Upper lobe of right lung (tissue), 1 donor: ENCODE data around the gene AFTPH. TPM values are rescaled to one million over a fixed set of nuclear protein-coding genes. Genes with fewer than 3 reads are reported as not detected.

Source experiments
- ATAC-seq: fragments of 200-7000 bp; cut with Tn5 transposase; one replicate; pipeline ENCODE4 v1.9.1; 2020; ENCODE audit warnings: mild to moderate bottlenecking, moderate library complexity
- DNase-seq: peaks from one replicate; pipeline ENCODE4 v3.0.0-alpha.2; 2020
- H3K27ac ChIP-seq: fragments of 200-600 bp; one replicate; pipeline ENCODE4 v1.8.0; 2022
- H3K27me3 ChIP-seq: fragments of 200-600 bp; one replicate; pipeline ENCODE4 v1.8.0; 2022; ENCODE audit warnings: mild to moderate bottlenecking
- H3K36me3 ChIP-seq: fragments of 200-600 bp; one replicate; pipeline ENCODE4 v1.8.0; 2022
- H3K4me1 ChIP-seq: fragments of 200-600 bp; one replicate; pipeline ENCODE4 v1.8.0; 2022
- H3K4me3 ChIP-seq: fragments of 200-600 bp; one replicate; pipeline ENCODE4 v1.8.0; 2022; ENCODE audit warnings: mild to moderate bottlenecking
- H3K9me3 ChIP-seq: fragments of 200-600 bp; one replicate; pipeline ENCODE4 v1.8.0; 2022
- intact Hi-C: fragments of 100-400 bp; cut with DNase I; formaldehyde crosslinking; loops from one replicate; pipeline ENCODE4 v1.11.0; 2022
- total RNA-seq: library from RNA; stranded (reverse); fragmentation: NEBNext Ultra II Directional; extraction: Animal tissue kit (Norgen Biotek cat#: 25700); gene quantifications from one replicate; pipeline ENCODE4 v1.2.1, GENCODE V29; 2021
- TF ChIP-seq, protein P1 (sequence below): fragments of 200-600 bp; IDR thresholded peaks from one replicate; pipeline ENCODE4 v1.8.0; 2022; ENCODE audit warnings: antibody characterized with exemption
- donor health status: DM: no; HTN: yes; CAD: no; lungs with severe emphysema.

AFTPH gene
- total RNA-seq, 1 donor from 2014 or later: 40.2 TPM

DNA sequence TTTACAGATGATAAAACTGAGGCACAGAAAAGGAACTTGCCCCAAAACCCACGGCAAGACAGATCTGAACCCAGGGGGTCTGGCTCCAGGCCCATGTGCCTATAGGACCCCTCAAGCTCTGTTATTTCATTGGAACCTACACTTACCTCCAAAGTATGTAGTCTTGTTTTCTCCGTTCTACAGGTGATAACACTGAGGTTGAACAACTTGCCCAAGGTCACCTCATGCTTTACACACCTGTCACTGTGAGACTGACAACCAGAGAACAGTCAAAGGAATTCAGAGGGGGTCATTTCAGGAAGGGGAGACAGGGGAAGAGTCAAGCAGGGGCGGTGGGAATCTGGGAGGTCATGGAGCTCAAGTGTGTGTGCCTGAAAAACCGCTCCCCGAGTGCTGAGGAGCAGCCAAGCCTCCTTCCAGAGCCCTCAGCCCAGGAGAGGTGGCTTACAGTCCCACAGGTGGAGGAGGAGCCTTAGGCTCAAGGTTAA is 81.9 kb downstream of the AFTPH start:
- H3K36me3 ChIP-seq: no peaks in the 10 kb centered on the region
- peaks cover 11% of the 10 kb centered on the region for H3K4me1 ChIP-seq
- H3K9me3 ChIP-seq: no peaks in the 10 kb centered on the region
- no peak for DNase-seq
- ATAC-seq: no peak
- TF ChIP-seq, protein P1, sequence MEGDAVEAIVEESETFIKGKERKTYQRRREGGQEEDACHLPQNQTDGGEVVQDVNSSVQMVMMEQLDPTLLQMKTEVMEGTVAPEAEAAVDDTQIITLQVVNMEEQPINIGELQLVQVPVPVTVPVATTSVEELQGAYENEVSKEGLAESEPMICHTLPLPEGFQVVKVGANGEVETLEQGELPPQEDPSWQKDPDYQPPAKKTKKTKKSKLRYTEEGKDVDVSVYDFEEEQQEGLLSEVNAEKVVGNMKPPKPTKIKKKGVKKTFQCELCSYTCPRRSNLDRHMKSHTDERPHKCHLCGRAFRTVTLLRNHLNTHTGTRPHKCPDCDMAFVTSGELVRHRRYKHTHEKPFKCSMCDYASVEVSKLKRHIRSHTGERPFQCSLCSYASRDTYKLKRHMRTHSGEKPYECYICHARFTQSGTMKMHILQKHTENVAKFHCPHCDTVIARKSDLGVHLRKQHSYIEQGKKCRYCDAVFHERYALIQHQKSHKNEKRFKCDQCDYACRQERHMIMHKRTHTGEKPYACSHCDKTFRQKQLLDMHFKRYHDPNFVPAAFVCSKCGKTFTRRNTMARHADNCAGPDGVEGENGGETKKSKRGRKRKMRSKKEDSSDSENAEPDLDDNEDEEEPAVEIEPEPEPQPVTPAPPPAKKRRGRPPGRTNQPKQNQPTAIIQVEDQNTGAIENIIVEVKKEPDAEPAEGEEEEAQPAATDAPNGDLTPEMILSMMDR: no peak
- no peaks in the 10 kb centered on the region for H3K27me3 ChIP-seq
- H3K27ac ChIP-seq: no peak overlapping the region
- H3K4me3 ChIP-seq: no peak overlapping the region
- intact Hi-C loops: loop anchor here (10.0 kb wide), 1 partner anchor 959 kb away; no protein-coding TSS in a partner anchor

DNA sequence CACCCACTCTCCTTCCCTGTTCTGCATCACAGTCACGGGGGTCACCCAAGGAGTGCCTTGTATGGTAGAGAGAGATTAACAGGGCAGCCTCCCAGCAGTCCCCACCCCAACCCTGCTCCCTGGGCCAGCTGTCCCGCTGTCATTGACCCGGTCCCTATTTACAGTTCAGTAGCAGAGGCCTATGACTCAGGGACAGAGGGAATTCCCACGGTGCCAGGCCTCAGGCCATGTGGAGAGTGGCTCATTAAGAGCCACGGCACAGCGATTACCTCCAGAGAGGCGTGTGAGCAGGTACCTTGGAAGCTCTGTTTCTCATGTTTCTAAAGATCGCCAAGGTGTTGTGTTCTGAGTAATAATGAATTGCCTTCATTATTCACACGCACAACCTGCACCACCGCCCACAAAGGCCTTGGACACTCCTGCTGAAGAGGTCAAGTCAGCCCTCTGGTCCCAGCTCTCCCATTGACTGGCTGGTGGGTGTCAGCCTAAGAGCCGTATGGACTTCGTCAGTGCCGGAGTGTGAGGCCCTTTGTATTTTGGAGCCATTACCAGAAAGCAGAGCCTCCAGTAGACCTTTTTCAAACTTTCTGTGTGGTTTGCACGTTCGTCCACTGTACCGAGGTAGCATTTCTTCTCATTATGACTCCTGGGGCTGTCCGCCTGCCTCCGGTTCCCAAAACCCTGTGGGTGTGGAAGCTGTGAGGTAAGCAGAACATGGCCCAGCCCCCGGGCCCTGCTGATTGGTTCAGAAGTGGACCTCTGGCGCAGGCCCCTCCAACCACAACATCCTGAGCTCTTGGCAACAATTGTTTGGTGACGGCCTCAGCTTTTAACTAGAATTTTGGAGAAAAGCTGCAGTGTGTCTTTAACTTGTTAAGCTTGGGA is 82.6 kb downstream of the AFTPH start:
- peaks cover 11% of the 10 kb centered on the region for H3K4me1 ChIP-seq
- H3K27ac ChIP-seq: no peak overlapping the region
- H3K36me3 ChIP-seq: no peaks in the 10 kb centered on the region
- no peaks in the 10 kb centered on the region for H3K27me3 ChIP-seq
- ATAC-seq (peak; percentile 80), DNase-seq (peak; percentile 88)
- intact Hi-C loops: loop anchor here (10.0 kb wide), 1 partner anchor 958 kb away; no protein-coding TSS in a partner anchor
- peak overlapping the region; percentile 25 for H3K4me3 ChIP-seq
- no peaks in the 10 kb centered on the region for H3K9me3 ChIP-seq
- TF ChIP-seq, protein P1: no peak

DNA sequence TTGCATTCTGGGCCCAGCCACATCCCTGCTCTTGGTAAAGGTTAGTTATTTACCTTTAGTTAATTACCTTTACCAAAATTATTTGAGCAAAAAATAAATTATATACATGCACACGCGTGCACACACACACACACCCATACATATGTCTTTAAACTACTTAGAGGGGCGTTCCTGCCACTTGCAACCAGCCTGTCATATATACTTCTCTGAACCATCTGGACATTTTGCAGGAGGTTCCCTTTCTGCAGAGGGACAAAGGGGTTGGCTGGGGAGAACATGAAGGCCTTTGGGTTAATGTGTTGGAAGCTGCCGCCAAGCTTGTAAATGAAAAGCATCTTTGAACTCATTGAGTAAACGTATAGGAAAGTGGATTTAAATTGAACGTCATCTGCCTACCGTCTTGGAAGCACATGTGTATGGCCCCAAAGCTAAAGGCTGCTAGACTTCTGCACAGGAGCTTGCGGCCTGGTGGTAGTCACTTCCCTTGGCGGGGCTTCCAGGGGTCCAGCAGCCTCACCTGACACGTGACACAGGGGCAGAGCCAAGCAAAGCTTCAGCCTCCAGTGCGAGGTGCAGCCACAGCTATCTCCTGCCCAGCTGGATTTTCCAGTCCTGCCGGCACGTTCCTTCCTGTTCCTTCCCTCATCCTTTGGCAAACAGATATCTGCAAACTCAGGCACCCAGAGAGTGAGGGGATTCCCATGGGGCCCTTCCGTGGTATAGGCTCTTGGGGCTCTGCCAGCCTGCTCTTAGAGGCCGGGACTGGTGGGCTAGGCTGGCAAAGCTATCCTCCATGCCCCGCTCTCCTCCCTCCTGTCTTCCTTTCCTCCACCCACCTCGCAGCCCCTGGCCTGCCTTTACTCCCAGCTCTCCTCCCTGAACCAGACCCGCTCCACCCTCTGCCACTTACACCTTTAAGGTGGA is 83.5 kb downstream of the AFTPH start:
- intact Hi-C loops: loop anchor here (10.0 kb wide), 1 partner anchor 957 kb away; no protein-coding TSS in a partner anchor

DNA sequence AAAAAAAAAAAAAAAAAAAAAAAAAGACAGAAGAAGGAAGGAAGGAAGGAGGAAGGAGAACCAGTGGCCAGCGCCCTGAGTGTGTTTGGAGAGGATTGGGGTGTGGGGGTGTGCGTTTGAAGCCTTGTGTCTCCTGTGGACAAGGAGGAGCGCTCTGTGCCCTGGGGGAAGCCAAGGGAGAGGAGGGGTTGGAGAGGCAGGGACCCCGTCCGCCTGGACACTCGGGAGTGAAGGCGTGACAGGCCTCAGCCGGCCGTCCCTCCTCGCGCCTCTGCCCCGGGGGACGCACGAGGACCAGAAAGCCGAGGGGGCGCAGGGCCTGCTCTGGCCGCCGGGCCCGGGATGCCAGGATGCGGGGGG is 84.7 kb downstream of the AFTPH start:
- ATAC-seq: peak; percentile 24
- TF ChIP-seq, protein P1: no peak
- H3K36me3 ChIP-seq: no peaks in the 10 kb centered on the region
- no peak for DNase-seq
- peaks cover 11% of the 10 kb centered on the region for H3K4me1 ChIP-seq
- H3K27ac ChIP-seq: peak overlapping the region; percentile 70
- no peaks in the 10 kb centered on the region for H3K27me3 ChIP-seq
- peak overlapping the region; percentile 58 for H3K4me3 ChIP-seq
- no peaks in the 10 kb centered on the region for H3K9me3 ChIP-seq
- intact Hi-C loops: loop anchor here (10.0 kb wide), 1 partner anchor 956 kb away; no protein-coding TSS in a partner anchor

More for the DNA sequence above, 83.5 kb downstream of the AFTPH start:
- no peak overlapping the region for H3K4me3 ChIP-seq
- H3K36me3 ChIP-seq: no peaks in the 10 kb centered on the region
- DNase-seq: no peak
- peaks cover 11% of the 10 kb centered on the region for H3K4me1 ChIP-seq
- TF ChIP-seq, protein P1: no peak
- H3K27me3 ChIP-seq: no peaks in the 10 kb centered on the region
- H3K9me3 ChIP-seq: no peaks in the 10 kb centered on the region
- no peak overlapping the region for H3K27ac ChIP-seq
- ATAC-seq: no peak

DNA sequence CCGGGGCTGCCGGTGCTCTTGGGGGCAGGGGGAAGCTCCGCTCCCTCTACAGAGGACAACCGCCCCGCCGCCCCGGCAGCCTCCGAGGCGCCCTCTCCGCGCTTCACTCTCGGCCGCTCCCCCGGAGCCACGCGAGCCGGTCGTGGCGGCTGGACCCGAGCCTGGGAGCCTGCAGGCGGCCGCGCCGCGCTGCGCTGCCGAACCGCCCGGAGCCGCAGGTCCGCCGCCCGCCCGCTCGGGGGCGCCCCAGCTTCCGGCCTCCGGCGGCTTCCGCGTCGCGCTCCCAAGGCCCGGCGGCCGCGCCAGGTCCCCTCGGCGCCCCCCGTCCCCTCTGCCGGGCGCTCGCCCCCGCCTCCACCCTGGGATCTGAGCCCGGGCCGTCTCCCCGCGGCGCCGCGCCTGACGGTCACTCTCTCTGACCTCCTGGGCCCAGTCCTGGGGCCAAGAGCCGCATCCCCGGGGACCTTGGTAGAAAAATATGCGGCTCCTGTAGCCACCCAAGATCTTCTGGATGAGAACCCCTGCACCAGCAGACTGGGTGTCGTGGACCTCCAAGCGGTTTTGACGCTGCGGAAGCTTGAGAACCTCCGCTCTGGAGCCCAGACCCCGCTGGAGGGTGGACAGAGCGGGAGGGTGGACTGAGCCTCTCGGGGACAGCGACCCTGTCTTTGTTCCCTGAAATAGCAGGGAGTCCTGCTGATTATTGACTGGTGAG is 85.3 kb downstream of the AFTPH start:
- H3K4me3 ChIP-seq: peak overlapping the region; percentile 58
- no peaks in the 10 kb centered on the region for H3K9me3 ChIP-seq
- H3K27ac ChIP-seq: peak overlapping the region; percentile 85
- no peaks in the 10 kb centered on the region for H3K27me3 ChIP-seq
- peaks cover 11% of the 10 kb centered on the region for H3K4me1 ChIP-seq
- intact Hi-C loops: loop anchor here (10.0 kb wide), 1 partner anchor 955 kb away; no protein-coding TSS in a partner anchor
- no peaks in the 10 kb centered on the region for H3K36me3 ChIP-seq
- ATAC-seq (peak; percentile 94), DNase-seq (peak; percentile 89)
- TF ChIP-seq, protein P1: no peak
